OCI-LY7 (cell line): Measurements from ENCODE around the gene TAPBPL.

Experiments used
- EZH2phosphoT487 ChIP-seq: fragments of 200-600 bp; sonication (generic); IDR thresholded peaks from 2 replicates; pipeline ENCODE4 v1.6.1; 2018; ENCODE audit warnings: low read depth, borderline replicate concordance, mild to moderate bottlenecking, mixed run types, antibody characterized with exemption, low read length, moderate library complexity, mixed read lengths
- TF ChIP-seq, protein P1 (sequence below): fragments of 200-600 bp; sonication (generic); conservative IDR thresholded peaks from 2 replicates; pipeline ENCODE4 v1.5.1; 2014; ENCODE audit warnings: mild to moderate bottlenecking, antibody characterized with exemption, low read length, moderate library complexity, mixed read lengths

GRCh38 chr12:6478416-6478815 is 26.6 kb downstream of the TAPBPL start:
- TF ChIP-seq, protein P1, sequence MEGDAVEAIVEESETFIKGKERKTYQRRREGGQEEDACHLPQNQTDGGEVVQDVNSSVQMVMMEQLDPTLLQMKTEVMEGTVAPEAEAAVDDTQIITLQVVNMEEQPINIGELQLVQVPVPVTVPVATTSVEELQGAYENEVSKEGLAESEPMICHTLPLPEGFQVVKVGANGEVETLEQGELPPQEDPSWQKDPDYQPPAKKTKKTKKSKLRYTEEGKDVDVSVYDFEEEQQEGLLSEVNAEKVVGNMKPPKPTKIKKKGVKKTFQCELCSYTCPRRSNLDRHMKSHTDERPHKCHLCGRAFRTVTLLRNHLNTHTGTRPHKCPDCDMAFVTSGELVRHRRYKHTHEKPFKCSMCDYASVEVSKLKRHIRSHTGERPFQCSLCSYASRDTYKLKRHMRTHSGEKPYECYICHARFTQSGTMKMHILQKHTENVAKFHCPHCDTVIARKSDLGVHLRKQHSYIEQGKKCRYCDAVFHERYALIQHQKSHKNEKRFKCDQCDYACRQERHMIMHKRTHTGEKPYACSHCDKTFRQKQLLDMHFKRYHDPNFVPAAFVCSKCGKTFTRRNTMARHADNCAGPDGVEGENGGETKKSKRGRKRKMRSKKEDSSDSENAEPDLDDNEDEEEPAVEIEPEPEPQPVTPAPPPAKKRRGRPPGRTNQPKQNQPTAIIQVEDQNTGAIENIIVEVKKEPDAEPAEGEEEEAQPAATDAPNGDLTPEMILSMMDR: no peak
- TF ChIP-seq EZH2phosphoT487: no peak
